ENCODE data around the gene CD84. TPM values are rescaled to one million over a fixed set of nuclear protein-coding genes. Genes with fewer than 3 reads are reported as not detected.
A peak's percentile ranks its signal among the peaks of the same experiment; 100 is the strongest.

The CD84 gene
- total and polyA plus RNA-seq, 12 donors: 0.25 to 11.8 (median 1.6) TPM

DNA sequence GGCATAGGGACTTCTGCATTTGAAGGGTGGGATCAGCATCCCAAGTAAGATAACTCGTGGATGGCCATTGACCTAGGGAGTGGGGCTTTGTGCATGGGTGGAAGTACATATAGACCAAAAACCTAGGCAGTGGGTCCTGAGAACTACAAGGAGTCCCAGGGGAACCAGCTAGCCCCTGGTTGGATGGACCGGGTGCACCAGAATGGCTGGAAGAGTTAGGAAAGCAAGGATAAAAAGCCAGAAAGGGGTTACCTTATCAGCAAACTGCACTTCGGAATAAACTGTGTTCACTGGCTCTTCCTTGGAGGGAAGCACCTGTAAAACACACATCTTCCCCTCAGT is 29.7 kb downstream of the CD84 start:
- Histone ChIP-seq H3K4me3 (no peak overlapping the region), H3K9me3 (no peaks in the 10 kb centered on the region), H3K27ac (peak overlapping the region in 1 of 10 donors; percentile 34), H3K4me1 (peaks cover 0 to 35% (median 0%) of the 10 kb centered on the region in 9 donors), H3K36me3 (peaks cover 0 to 54% (median 0%) of the 10 kb centered on the region in 9 donors), H3K27me3 (peaks cover 0 to 10% (median 0%) of the 10 kb centered on the region in 7 donors)
- 83 to 84% methylated on average over 3 of the region's 3 CpGs for WGBS, 2 donors
- ATAC-seq (no peak), DNase-seq (no peak)
- TF ChIP-seq, protein P1, sequence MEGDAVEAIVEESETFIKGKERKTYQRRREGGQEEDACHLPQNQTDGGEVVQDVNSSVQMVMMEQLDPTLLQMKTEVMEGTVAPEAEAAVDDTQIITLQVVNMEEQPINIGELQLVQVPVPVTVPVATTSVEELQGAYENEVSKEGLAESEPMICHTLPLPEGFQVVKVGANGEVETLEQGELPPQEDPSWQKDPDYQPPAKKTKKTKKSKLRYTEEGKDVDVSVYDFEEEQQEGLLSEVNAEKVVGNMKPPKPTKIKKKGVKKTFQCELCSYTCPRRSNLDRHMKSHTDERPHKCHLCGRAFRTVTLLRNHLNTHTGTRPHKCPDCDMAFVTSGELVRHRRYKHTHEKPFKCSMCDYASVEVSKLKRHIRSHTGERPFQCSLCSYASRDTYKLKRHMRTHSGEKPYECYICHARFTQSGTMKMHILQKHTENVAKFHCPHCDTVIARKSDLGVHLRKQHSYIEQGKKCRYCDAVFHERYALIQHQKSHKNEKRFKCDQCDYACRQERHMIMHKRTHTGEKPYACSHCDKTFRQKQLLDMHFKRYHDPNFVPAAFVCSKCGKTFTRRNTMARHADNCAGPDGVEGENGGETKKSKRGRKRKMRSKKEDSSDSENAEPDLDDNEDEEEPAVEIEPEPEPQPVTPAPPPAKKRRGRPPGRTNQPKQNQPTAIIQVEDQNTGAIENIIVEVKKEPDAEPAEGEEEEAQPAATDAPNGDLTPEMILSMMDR (IDR thresholded peaks at IDR 0.05): no peak
- intact Hi-C loops (cut with DNase I): no loop called here

GRCh38 chr1:160548960-160549664 is 30.2 kb downstream of the CD84 start:
- peak overlapping the region in 1 of 10 donors; percentile 34 for H3K27ac ChIP-seq
- no peak for ATAC-seq
- peaks cover 0 to 38% (median 0%) of the 10 kb centered on the region in 9 donors for H3K4me1 ChIP-seq
- H3K9me3 ChIP-seq: no peaks in the 10 kb centered on the region
- no peak for DNase-seq
- H3K4me3 ChIP-seq: no peak overlapping the region
- intact Hi-C loops (cut with DNase I): no loop called here
- 55 to 66% methylated on average over 5 of the region's 5 CpGs for WGBS, 2 donors
- TF ChIP-seq, protein P1 (IDR thresholded peaks at IDR 0.05): no peak
- peaks cover 0 to 10% (median 0%) of the 10 kb centered on the region in 7 donors for H3K27me3 ChIP-seq
- H3K36me3 ChIP-seq: peaks cover 0 to 54% (median 0%) of the 10 kb centered on the region in 9 donors

GRCh38 chr1:160548183-160548582 is 31.1 kb downstream of the CD84 start:
- Histone ChIP-seq H3K27ac (peak overlapping the region in 1 of 10 donors; percentile 52), H3K27me3 (peaks cover 0 to 10% (median 0%) of the 10 kb centered on the region in 7 donors), H3K4me1 (peaks cover 0 to 38% (median 0%) of the 10 kb centered on the region in 9 donors), H3K36me3 (peaks cover 0 to 47% (median 0%) of the 10 kb centered on the region in 9 donors), H3K4me3 (no peak overlapping the region), H3K9me3 (no peaks in the 10 kb centered on the region)
- WGBS, 2 donors: 72 to 77% methylated on average over 3 of the region's 3 CpGs
- TF ChIP-seq, protein P1 (IDR thresholded peaks at IDR 0.05): no peak
- DNase-seq: no peak
- no peak for ATAC-seq
- intact Hi-C loops (cut with DNase I): no loop called here

DNA sequence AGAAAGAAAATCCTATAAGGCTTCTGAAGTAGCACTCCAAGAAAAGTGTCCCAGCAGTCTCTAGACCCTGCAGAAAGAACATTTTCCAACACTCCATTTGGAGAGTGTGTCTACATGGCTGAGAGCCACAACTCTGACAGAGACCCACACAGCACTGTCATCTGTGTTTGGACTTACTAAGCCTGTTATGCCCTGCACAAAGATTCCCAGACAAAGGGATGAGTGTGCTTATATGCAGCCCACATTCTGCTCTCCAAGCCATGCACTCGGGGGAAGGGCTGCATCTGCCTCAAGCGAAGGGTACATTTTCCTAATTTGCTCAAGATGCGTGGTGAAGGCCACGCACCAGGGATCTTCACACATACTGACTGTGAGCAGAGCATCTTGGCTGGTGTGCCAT is 31.9 kb downstream of the CD84 start:
- DNase-seq (no peak), ATAC-seq (no peak)
- peaks cover 0 to 40% (median 0%) of the 10 kb centered on the region in 9 donors for H3K4me1 ChIP-seq
- H3K36me3 ChIP-seq: peaks cover 0 to 39% (median 0%) of the 10 kb centered on the region in 9 donors
- H3K27ac ChIP-seq: peak overlapping the region in 1 of 10 donors; percentile 52
- TF ChIP-seq, protein P1 (IDR thresholded peaks at IDR 0.05): no peak
- H3K9me3 ChIP-seq: no peaks in the 10 kb centered on the region
- intact Hi-C loops (cut with DNase I): no loop called here
- no peak overlapping the region for H3K4me3 ChIP-seq
- H3K27me3 ChIP-seq: peaks cover 0 to 10% (median 0%) of the 10 kb centered on the region in 7 donors
- 65 to 93% methylated on average over 4 of the region's 4 CpGs for WGBS, 2 donors
